Erythroblast (primary cell): ENCODE measurements around the gene COPB2.

Experiments used
- GATA1 ChIP-seq: IDR thresholded peaks from 2 replicates; pipeline ENCODE4 v1.6.1; 2011; ENCODE audit warnings: low read depth, mild to moderate bottlenecking, control low read depth, low read length, moderate library complexity
- POLR2A ChIP-seq: IDR thresholded peaks from 2 replicates; pipeline ENCODE4 v1.6.1; 2011; ENCODE audit warnings: mild to moderate bottlenecking, low read length

DNA sequence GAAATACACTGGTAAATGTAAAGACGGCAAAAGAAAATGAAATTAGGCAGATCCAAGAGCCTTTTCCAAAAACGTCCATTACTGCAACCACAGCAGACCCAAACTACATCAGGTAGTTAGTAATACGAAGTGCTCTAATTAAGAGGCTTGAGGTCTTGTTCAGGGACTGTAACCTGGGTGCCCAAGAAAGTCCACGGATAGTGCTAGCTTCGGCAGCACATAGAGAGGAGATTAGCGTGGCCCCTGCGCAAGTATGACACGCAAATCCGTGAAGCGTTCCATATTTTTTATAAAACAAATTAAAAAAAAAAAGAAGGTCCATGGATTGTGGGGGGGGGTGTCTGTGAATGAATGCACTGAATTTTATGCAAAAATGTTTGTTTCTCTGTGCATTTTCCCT, 1.4 kb downstream of the COPB2 start:
- TF ChIP-seq POLR2A (no peak), GATA1 (no peak)
